GM19099 (cell line): ENCODE data around the gene DHX29.

Experiments used
- POLR2A ChIP-seq: IDR thresholded peaks from 3 replicates; pipeline ENCODE4 v1.6.1; 2011; ENCODE audit warnings: low read depth; ENCODE audit not compliant: insufficient read length; ENCODE audit errors: extremely low read depth

The DHX29 gene

GRCh38 chr5:55327281-55327680 lies 19.8 kb upstream of the DHX29 start:
- no peak for TF ChIP-seq POLR2A

GRCh38 chr5:55325621-55326020 lies 18.1 kb upstream of the DHX29 start:
- TF ChIP-seq POLR2A, result no peak

- no peak for TF ChIP-seq POLR2A
These were observed 17.4 kb upstream of the DHX29 start for GRCh38 chr5:55324815-55325418.

- no peak for TF ChIP-seq POLR2A
These were observed 16.5 kb upstream of the DHX29 start for GRCh38 chr5:55324006-55324405.

- no peak for TF ChIP-seq POLR2A
These were observed 13.1 kb upstream of the DHX29 start for GRCh38 chr5:55320571-55320970.

- TF ChIP-seq POLR2A, result no peak
These were observed 12.0 kb upstream of the DHX29 start for GRCh38 chr5:55319491-55319890.

DNA sequence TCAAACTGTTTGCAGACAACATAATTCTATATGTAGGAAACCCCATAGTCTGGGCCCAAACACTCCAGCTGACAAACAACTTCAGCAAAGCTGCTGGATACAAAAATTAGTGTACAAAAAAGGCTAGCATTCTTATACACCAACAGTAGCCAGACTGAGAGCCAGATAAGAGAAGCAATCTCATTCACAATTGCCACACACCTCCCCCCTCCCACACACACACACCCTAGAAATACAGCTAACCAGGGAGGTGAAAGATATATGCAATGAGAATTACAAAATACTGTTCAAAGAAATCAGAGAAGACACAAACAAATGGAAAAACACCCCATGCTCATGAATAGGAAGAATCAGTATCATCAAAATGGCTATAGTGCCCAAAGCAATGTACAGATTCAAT lies 9.3 kb upstream of the DHX29 start:
- no peak for TF ChIP-seq POLR2A

GRCh38 chr5:55316289-55316688 lies 8.8 kb upstream of the DHX29 start:
- TF ChIP-seq POLR2A, result no peak

- TF ChIP-seq POLR2A, result no peak
These were observed 6.5 kb upstream of the DHX29 start for GRCh38 chr5:55313870-55314617.

DNA sequence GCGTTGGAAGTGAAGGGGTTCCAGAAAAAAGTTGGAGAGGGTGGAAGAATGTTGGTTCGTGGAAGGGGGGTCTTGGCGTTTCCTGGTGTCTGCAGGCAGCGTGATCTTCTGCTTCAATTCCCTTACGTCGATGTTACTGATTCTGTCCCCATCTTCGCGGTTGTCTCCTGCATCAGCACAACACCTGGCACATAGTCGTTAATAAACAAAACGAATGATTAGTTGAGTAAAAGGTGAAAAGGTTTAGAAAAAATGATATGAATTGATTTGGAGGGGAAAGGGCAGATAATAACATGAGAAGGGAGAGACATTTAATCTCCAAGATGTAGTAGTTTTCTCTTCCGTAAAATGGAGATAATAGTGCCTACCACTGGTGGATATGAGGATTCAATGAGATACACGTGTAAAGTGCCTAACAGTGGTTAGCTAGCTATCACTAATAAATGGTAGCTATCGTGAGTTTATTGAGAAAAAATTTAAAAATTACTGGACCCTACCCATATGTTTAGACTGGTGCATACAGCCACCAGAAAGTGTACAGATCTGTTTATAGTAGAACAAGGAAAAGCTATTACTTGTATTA lies 851 bp upstream of the DHX29 start:
- TF ChIP-seq POLR2A, result no peak

DNA sequence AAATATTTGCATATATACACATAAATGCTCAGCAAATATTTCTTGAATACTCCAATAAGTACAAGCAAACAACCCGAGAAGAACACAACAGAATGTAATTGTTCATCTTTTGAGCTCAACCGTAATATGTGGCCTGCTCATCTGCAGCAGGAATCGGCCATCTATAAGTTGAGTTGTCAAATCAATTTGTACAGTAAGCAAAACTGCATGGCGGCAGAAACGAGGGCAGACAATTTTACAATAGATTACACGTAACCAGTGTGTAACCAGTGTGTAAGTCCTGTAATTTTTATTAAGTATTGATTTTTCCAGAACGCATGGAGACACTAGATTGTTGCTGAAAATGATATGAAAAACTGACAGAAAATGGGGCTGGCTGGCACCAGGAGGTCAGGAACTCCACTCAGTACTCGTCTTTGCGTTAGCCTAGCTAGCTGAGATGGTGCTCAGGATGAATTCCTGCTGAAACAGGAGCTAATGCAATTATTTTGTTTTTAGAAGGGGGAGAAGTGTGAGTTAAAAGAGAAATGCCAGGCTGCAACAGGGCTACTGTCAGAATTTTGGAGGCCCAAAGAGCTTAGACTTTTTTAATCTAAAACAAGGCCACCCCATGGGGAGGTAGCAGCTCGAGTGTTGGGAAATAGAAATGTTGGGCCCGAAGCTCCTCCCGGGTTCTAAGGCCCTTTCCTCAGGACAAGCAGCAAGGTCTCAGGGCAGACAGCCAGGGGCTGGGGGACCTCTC lies 682 bp downstream of the DHX29 start:
- TF ChIP-seq POLR2A, result no peak

- TF ChIP-seq POLR2A, result no peak
These were observed 2.1 kb downstream of the DHX29 start for GRCh38 chr5:55305345-55305744.

DNA sequence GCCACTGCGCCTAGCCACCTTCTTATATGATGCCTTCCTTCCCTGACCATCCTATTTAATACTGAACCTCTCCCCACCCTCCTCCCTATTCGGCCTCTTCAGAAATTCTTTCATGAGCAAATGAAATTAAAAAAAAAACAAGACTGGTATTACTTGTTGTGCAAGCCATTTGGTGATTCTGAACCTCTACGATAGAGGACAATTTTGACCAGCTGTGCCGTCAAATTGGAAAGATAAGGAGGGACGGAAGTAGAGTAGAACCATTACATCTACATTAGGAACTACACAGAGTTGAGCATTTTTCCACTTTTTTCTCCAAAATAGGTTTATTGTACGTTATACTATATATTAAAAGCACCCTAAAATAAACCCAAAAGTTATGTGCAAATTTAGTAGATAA lies 2.9 kb downstream of the DHX29 start:
- TF ChIP-seq POLR2A, result no peak

DNA sequence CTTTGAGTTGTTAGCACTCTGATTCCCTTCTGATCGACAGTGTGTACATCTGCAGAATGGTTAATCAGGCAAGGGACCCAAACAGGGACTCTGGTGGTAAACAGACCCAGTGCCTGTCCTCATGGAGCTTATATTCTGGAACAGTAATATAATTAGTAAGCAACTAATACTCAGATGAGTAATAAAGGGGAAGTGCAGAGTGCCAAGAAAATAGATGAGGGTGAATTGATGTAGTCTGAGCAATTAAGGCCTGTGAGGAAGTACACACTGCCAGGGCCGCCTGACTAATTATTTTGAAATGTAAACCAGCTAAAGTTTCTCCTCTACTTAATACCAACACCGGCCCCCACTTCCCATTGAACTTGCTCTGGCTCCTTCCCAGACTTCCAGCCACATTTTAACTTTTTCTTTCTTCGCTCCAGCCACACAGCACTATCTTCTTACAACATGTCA lies 4.2 kb downstream of the DHX29 start:
- TF ChIP-seq POLR2A, result no peak

- no peak for TF ChIP-seq POLR2A
These were observed 6.6 kb downstream of the DHX29 start for GRCh38 chr5:55300890-55301289.
